Fibroblast of villous mesenchyme (primary cell): ENCODE measurements around the gene KIF25. TPM values are rescaled to one million over a fixed set of nuclear protein-coding genes. Genes with fewer than 3 reads are reported as not detected.

ENCODE experiments used
- DNase-seq: peaks from one replicate; pipeline ENCODE4 v3.0.0-alpha.2; 2010; ENCODE audit warnings: low read depth
- H3K4me3 ChIP-seq: 2 replicates; pipeline ENCODE4 v1.5.1; 2011; ENCODE audit warnings: low read depth, mild to moderate bottlenecking, low read length
- CTCF ChIP-seq: IDR thresholded peaks from 2 replicates; pipeline ENCODE4 v1.5.1; 2012; ENCODE audit warnings: low read depth, mild to moderate bottlenecking, low read length; ENCODE audit not compliant: insufficient read depth
- total RNA-seq: library from RNA; depleted of rRNA; stranded (reverse); fragments of >200 nt; gene quantifications from 2 replicates; pipeline ENCODE4 v1.2.3, GENCODE V29; 2012

The KIF25 gene
- total RNA-seq, 1 donor: not detected

GRCh38 chr6:168039849-168040248 lies 42.4 kb downstream of the KIF25 start:
- no peak overlapping the region for H3K4me3 ChIP-seq
- no peak for DNase-seq
- TF ChIP-seq CTCF: no peak

GRCh38 chr6:168040856-168041496 lies 43.5 kb downstream of the KIF25 start:
- DNase-seq: no peak

GRCh38 chr6:168041928-168042327 lies 44.5 kb downstream of the KIF25 start:
- no peak for DNase-seq
- no peak for TF ChIP-seq CTCF

More at GRCh38 chr6:168040856-168041496, 43.5 kb downstream of the KIF25 start:
- no peak overlapping the region for H3K4me3 ChIP-seq
- no peak for TF ChIP-seq CTCF

GRCh38 chr6:168042426-168043192 lies 45.1 kb downstream of the KIF25 start:
- no peak for TF ChIP-seq CTCF
- no peak for DNase-seq
- H3K4me3 ChIP-seq: no peak overlapping the region

More at GRCh38 chr6:168041928-168042327, 44.5 kb downstream of the KIF25 start:
- no peak overlapping the region for H3K4me3 ChIP-seq

GRCh38 chr6:168043193-168043847 lies 45.8 kb downstream of the KIF25 start:
- DNase-seq: no peak
- no peak for TF ChIP-seq CTCF
- H3K4me3 ChIP-seq: no peak overlapping the region

- TF ChIP-seq CTCF: no peak
- no peak for DNase-seq
- H3K4me3 ChIP-seq: no peak overlapping the region
Measured at GRCh38 chr6:168043848-168044415, 46.5 kb downstream of the KIF25 start.
